Activated naive CD8-positive, alpha-beta T cell (primary cell): ENCODE measurements around the gene CCDC70.

Experiments used
- H3K27ac Mint-ChIP-seq: one replicate; pipeline ENCODE4 v1.8.0; 2021; ENCODE audit warnings: mixed read lengths
- H3K27me3 Mint-ChIP-seq: one replicate; pipeline ENCODE4 v1.8.0; 2021; ENCODE audit warnings: mixed read lengths
- H3K36me3 Mint-ChIP-seq: one replicate; pipeline ENCODE4 v1.8.0; 2021; ENCODE audit warnings: mixed read lengths
- H3K4me1 Mint-ChIP-seq: one replicate; pipeline ENCODE4 v1.8.0; 2021; ENCODE audit warnings: low read depth, mixed read lengths
- H3K4me3 Mint-ChIP-seq: one replicate; pipeline ENCODE4 v1.8.0; 2021; ENCODE audit warnings: mild to moderate bottlenecking, mixed read lengths
- H3K9me3 Mint-ChIP-seq: one replicate; pipeline ENCODE4 v1.8.0; 2021; ENCODE audit warnings: low read depth, mixed read lengths

CCDC70 gene

GRCh38 chr13:51861723-51862300, at the start of gene CCDC70:
Gene CCDC70 (plus strand): TSS chr13:51861969. CDS start chr13:51865412, 3,443 bp downstream.
- Mint-ChIP-seq H3K36me3 (no peaks in the 10 kb centered on the region), H3K4me1 (peaks cover 21% of the 10 kb centered on the region), H3K9me3 (no peaks in the 10 kb centered on the region), H3K4me3 (no peak within 1 kb of the TSS), H3K27me3 (no peaks in the 10 kb centered on the region), H3K27ac (no peak within 1 kb of the TSS)

DNA sequence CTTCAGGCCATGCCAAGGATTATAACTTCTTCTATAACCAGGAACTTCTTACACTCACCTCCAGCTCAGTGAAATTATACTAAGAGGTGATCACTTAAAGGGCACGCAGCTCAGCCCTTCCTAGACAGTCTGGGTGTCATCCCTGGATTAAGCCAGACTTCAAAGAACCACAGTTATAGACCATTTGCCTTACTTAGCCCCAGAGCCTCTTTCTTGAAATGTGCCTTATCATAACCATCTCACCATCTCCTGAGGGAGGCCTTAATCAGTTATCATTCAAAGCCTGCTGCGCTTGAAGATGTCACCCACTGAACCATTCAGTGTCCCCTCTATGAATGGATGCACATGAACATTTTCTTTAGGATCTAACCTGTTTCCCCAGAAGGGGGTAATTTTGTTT, 47.7 kb upstream of the CCDC70 start:
- Mint-ChIP-seq H3K9me3 (no peaks in the 10 kb centered on the region), H3K27me3 (no peaks in the 10 kb centered on the region), H3K4me1 (peaks cover 72% of the 10 kb centered on the region), H3K27ac (peak overlapping the region; percentile 100), H3K36me3 (peaks cover 3% of the 10 kb centered on the region), H3K4me3 (no peak overlapping the region)

GRCh38 chr13:51814825-51815650, 46.7 kb upstream of the CCDC70 start:
- Mint-ChIP-seq H3K9me3 (no peaks in the 10 kb centered on the region), H3K27ac (peak overlapping the region; percentile 100), H3K27me3 (no peaks in the 10 kb centered on the region), H3K4me3 (peak overlapping the region; percentile 71), H3K36me3 (no peaks in the 10 kb centered on the region), H3K4me1 (peaks cover 81% of the 10 kb centered on the region)

- Mint-ChIP-seq H3K9me3 (no peaks in the 10 kb centered on the region), H3K27me3 (no peaks in the 10 kb centered on the region), H3K4me3 (peak overlapping the region; percentile 71), H3K27ac (peak overlapping the region; percentile 100), H3K4me1 (peaks cover 88% of the 10 kb centered on the region), H3K36me3 (no peaks in the 10 kb centered on the region)
These were observed 45.9 kb upstream of the CCDC70 start for GRCh38 chr13:51815848-51816247.

DNA sequence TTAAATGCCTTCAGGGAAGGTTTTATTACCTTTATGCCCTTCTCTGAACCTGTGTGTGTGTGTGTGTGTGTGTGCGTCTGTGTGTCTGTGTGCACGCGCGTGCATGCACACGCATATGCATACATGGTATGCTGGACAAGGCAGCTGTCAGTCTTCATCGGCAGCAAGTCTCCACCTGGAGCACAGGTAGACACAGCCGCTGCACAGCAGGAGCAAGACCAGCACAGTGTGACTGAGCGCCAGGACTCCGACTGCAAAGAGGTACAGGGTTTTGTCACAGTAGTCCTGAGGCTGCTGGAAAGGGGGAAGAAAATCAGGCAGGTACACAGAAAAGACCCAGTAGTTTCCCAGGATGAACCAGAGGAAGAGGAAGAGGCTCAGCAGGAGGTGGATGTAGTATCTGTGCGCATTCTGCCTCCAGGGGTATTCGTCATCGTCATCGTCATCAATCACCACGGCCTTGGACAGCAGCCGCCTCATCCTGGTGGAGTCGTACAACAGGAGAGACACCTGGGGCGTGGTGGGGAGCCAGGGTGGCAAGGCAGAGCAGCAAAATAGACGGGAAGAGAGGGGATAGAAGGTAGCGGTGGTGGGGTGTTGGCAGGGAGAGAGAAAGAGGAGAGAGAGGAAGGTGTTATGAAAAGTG, 45.0 kb upstream of the CCDC70 start:
- Mint-ChIP-seq H3K27ac (peak overlapping the region; percentile 100), H3K9me3 (no peaks in the 10 kb centered on the region), H3K4me3 (no peak overlapping the region), H3K36me3 (no peaks in the 10 kb centered on the region), H3K27me3 (no peaks in the 10 kb centered on the region), H3K4me1 (peaks cover 92% of the 10 kb centered on the region)

GRCh38 chr13:51817717-51818116, 44.1 kb upstream of the CCDC70 start:
- H3K36me3 Mint-ChIP-seq = no peaks in the 10 kb centered on the region
- no peaks in the 10 kb centered on the region for H3K27me3 Mint-ChIP-seq
- H3K4me1 Mint-ChIP-seq = peaks cover 95% of the 10 kb centered on the region
- no peaks in the 10 kb centered on the region for H3K9me3 Mint-ChIP-seq
- H3K4me3 Mint-ChIP-seq = peak overlapping the region; percentile 6
- peak overlapping the region; percentile 100 for H3K27ac Mint-ChIP-seq

DNA sequence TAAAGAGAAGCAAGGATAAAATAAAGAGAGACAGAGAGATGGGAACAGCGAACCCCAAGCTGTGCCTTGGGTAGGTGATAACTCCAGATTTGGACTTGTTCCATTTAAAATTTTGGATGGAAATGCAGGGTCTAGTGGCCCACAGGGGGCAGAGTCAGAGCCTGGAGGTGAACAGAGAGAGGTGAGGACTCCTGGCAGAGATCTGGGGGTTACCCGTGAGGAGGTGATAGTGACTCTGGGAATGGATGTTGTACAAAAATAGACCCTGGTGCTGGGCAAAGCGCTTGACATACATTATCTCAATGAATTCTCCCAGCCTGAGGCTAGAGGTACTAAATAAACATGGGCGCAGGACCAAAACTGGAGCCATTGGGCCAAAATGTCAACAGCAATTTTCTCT, 43.5 kb upstream of the CCDC70 start:
- Mint-ChIP-seq H3K27ac (peak overlapping the region; percentile 100), H3K4me3 (peak overlapping the region; percentile 93), H3K4me1 (peaks cover 96% of the 10 kb centered on the region), H3K27me3 (no peaks in the 10 kb centered on the region), H3K36me3 (no peaks in the 10 kb centered on the region), H3K9me3 (no peaks in the 10 kb centered on the region)

DNA sequence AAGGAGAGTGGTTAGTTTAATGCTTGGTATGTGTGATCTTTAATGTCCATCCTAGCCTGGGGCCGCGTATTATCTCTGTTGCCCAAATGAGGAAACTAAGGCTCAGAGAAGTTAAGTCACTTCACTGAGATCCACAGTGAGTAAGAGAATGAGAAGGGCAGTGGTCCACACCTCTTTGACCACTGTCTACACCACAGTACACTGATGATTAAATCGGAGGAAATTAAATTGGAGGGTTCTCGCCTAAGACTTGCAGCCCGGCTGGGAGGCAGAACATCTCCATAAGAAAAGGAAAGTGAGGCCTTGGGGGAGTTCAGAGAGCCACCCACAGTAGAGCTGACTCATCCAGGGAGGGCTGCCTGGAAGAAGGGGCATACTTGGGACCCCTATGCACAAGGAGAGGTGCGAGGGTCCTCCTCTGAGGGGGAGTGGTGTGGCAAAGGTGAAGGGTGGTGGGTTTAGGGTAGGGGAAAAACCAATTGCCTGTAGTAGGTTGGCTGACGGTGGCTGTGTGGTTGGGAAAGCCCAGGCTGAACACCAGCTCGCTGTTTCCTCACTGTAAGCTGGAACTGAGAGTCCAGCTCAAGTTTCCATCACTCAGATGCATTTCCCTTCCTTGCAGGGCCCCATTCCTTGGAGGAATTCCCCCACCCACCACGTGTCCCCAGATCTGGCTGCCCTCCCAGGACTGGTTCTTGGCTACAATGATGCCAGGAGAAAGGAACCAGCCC, 42.8 kb upstream of the CCDC70 start:
- peaks cover 98% of the 10 kb centered on the region for H3K4me1 Mint-ChIP-seq
- no peaks in the 10 kb centered on the region for H3K9me3 Mint-ChIP-seq
- peak overlapping the region; percentile 100 for H3K27ac Mint-ChIP-seq
- H3K4me3 Mint-ChIP-seq = peak overlapping the region; percentile 93
- no peaks in the 10 kb centered on the region for H3K27me3 Mint-ChIP-seq
- no peaks in the 10 kb centered on the region for H3K36me3 Mint-ChIP-seq

- Mint-ChIP-seq H3K27me3 (no peaks in the 10 kb centered on the region), H3K4me1 (peaks cover 97% of the 10 kb centered on the region), H3K27ac (peak overlapping the region; percentile 100)
These were observed 42.2 kb upstream of the CCDC70 start for GRCh38 chr13:51819544-51819943.

DNA sequence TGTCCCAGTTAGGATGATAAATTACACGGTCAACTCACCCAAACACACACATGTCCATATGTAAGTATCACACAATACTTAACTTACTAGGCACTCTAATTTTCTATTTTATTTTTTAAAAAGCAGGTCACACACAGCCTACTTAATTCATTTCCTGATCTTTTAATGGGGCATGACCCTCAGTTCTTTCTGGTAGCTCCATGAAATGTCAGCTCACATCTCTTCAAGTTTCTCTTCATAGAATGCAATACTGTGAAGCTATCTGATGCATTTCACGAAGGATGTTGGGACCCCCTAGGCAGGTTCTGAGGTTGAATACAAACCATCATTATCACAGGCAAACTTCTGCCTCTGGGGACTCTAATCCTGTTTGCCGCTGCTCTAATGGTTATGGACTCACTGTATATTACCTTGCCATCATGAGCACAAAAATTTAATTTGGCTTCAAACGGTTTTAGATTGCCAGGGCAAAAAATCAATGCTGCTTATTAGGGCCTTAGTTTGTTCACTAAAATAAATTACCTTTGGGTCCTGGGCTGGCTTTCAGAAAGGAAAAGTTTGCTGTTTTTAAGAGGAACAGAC, 41.7 kb upstream of the CCDC70 start:
- no peaks in the 10 kb centered on the region for H3K27me3 Mint-ChIP-seq
- H3K4me3 Mint-ChIP-seq = peak overlapping the region; percentile 93
- peak overlapping the region; percentile 100 for H3K27ac Mint-ChIP-seq
- peaks cover 96% of the 10 kb centered on the region for H3K4me1 Mint-ChIP-seq
- H3K36me3 Mint-ChIP-seq = no peaks in the 10 kb centered on the region
- no peaks in the 10 kb centered on the region for H3K9me3 Mint-ChIP-seq

More at GRCh38 chr13:51819544-51819943, 42.2 kb upstream of the CCDC70 start:
- no peaks in the 10 kb centered on the region for H3K9me3 Mint-ChIP-seq
- no peaks in the 10 kb centered on the region for H3K36me3 Mint-ChIP-seq
- peak overlapping the region; percentile 93 for H3K4me3 Mint-ChIP-seq

DNA sequence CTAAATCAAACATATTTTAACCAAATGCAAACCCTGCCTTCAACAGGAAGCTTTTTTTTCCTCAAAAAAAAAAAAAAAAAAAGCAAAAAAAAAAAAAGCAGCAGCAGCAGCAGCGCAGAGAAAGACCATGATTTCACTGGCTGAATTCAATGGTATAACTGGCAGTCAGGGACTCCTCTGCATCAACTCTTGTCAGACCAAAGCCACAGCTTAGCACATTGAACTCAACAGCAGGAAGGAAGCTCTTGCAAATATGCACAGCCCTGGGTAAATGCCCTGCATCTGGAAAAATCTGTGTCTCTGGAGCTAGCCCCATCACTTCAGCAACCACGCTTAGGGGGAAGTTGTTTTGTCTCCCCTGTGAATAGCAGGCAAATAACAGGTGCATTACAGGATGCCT, 40.2 kb upstream of the CCDC70 start:
- peak overlapping the region; percentile 100 for H3K27ac Mint-ChIP-seq
- H3K27me3 Mint-ChIP-seq = no peaks in the 10 kb centered on the region
- H3K4me1 Mint-ChIP-seq = peaks cover 96% of the 10 kb centered on the region
- peak overlapping the region; percentile 93 for H3K4me3 Mint-ChIP-seq
- H3K9me3 Mint-ChIP-seq = no peaks in the 10 kb centered on the region
- H3K36me3 Mint-ChIP-seq = no peaks in the 10 kb centered on the region

GRCh38 chr13:51822106-51822815, 39.5 kb upstream of the CCDC70 start:
- H3K4me1 Mint-ChIP-seq = peaks cover 96% of the 10 kb centered on the region
- H3K9me3 Mint-ChIP-seq = no peaks in the 10 kb centered on the region
- H3K36me3 Mint-ChIP-seq = no peaks in the 10 kb centered on the region
- no peaks in the 10 kb centered on the region for H3K27me3 Mint-ChIP-seq
- peak overlapping the region; percentile 93 for H3K4me3 Mint-ChIP-seq
- H3K27ac Mint-ChIP-seq = peak overlapping the region; percentile 100

- Mint-ChIP-seq H3K4me1 (peaks cover 97% of the 10 kb centered on the region), H3K27me3 (no peaks in the 10 kb centered on the region), H3K9me3 (no peaks in the 10 kb centered on the region), H3K27ac (peak overlapping the region; percentile 100), H3K36me3 (no peaks in the 10 kb centered on the region), H3K4me3 (peak overlapping the region; percentile 93)
These were observed 38.4 kb upstream of the CCDC70 start for GRCh38 chr13:51823359-51823758.

DNA sequence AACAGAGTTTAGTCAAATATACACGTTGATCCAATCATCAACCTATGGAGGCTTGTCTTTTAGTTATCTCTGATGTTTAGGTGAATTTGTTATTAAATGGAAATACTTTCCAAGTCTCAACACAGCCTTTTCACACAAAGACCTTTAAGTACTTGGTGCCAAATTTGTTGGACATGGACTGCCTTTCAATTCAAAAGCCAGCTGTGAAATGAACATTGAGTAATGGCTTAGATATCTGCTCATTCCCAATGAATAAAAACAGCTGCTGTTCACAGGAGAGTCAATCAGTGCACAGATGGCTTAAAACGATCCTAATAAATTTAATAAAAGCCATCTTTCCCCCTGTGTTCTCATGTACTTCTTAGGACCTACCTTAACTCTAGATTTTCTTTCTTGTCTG, 37.9 kb upstream of the CCDC70 start:
- peak overlapping the region; percentile 93 for H3K4me3 Mint-ChIP-seq
- H3K9me3 Mint-ChIP-seq = no peaks in the 10 kb centered on the region
- peak overlapping the region; percentile 100 for H3K27ac Mint-ChIP-seq
- peaks cover 97% of the 10 kb centered on the region for H3K4me1 Mint-ChIP-seq
- no peaks in the 10 kb centered on the region for H3K36me3 Mint-ChIP-seq
- H3K27me3 Mint-ChIP-seq = no peaks in the 10 kb centered on the region
